Stomach smooth muscle (tissue), 2 donors: ENCODE data around the gene UNC13B.

ENCODE experiments used
- H3K27ac ChIP-seq: one replicate; pipeline ENCODE4 v1.7.0; 2013; ENCODE audit warnings: mild to moderate bottlenecking, low read length, inconsistent platforms
- H3K27me3 ChIP-seq, 2 donors: one replicate each; pipeline ENCODE4 v1.7.0; 2013; ENCODE audit warnings: low read length in 2 of 2; ENCODE audit not compliant: insufficient read depth in 2 of 2, control insufficient read depth in 1 of 2
- H3K36me3 ChIP-seq, 2 donors: one replicate each; pipeline ENCODE4 v1.7.0; 2013; ENCODE audit warnings: low read length in 2 of 2; ENCODE audit not compliant: control insufficient read depth in 2 of 2, insufficient read depth in 2 of 2
- H3K4me1 ChIP-seq: one replicate; pipeline ENCODE4 v1.7.0; 2013; ENCODE audit warnings: low read length; ENCODE audit not compliant: control insufficient read depth, insufficient read depth
- H3K4me3 ChIP-seq, 2 donors: one replicate each; pipeline ENCODE4 v1.7.0; 2013; ENCODE audit warnings: low read length in 2 of 2
- H3K9ac ChIP-seq, 2 donors: one replicate each; pipeline ENCODE4 v1.7.0; 2013; ENCODE audit warnings: low read length in 2 of 2, mild to moderate bottlenecking in 1 of 2
- H3K9me3 ChIP-seq, 2 donors: one replicate each; pipeline ENCODE4 v1.7.0; 2013; ENCODE audit warnings: low read length in 2 of 2; ENCODE audit not compliant: control insufficient read depth in 2 of 2
- donor health status: healthy.
- donor health status: Pancreatic carcinoma.

The UNC13B gene

DNA sequence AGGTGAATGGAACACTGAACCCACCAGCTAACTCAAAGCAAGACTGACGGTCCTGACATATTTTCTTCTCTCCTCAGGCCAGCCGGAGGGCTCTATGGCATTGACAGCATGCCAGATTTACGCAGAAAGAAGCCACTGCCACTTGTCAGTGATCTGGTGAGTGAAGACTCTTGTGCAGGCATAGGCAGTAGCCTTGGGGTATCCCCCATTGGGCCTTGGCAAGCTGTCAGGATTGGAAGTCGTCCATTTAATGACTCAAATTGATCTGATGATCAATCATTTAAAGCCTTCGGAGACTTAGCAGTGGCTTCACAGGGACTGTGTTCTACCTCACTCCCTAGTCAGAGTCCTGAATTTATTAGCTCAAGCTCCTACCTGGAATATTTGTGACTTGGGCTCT is 208.4 kb downstream of the UNC13B start:
- no peaks in the 10 kb centered on the region for H3K27me3 ChIP-seq
- H3K9ac ChIP-seq = no peak overlapping the region
- no peaks in the 10 kb centered on the region for H3K4me1 ChIP-seq
- peaks cover 12 to 22% of the 10 kb centered on the region in 2 donors for H3K36me3 ChIP-seq
- no peaks in the 10 kb centered on the region for H3K9me3 ChIP-seq
- H3K4me3 ChIP-seq = no peak overlapping the region
- H3K27ac ChIP-seq = no peak overlapping the region

DNA sequence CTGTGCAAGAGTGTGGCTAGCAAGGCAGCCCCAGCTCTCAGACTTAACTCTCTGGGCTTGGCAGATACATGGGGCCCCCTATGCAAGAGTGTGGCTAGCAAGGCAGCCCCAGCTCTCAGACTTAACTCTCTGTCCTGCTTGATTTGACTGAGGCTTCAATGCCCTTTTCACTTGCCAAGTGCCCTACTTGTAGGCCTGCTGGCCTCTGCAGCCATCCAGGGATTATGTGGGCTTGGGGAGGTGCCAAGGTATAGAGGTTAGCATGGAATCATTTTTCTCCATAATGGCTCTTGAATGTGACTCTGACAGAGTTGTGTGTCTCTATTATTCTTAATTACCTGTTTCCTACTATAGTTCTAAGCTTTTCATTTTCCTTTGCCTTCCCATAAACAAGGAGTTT is 212.6 kb downstream of the UNC13B start:
- no peaks in the 10 kb centered on the region for H3K9me3 ChIP-seq
- H3K9ac ChIP-seq = no peak overlapping the region
- no peak overlapping the region for H3K4me3 ChIP-seq
- H3K27ac ChIP-seq = no peak overlapping the region
- peaks cover 19 to 33% of the 10 kb centered on the region in 2 donors for H3K36me3 ChIP-seq
- H3K4me1 ChIP-seq = no peaks in the 10 kb centered on the region
- H3K27me3 ChIP-seq = no peaks in the 10 kb centered on the region

GRCh38 chr9:35374910-35375309 is 213.1 kb downstream of the UNC13B start:
- H3K9me3 ChIP-seq = no peaks in the 10 kb centered on the region
- no peak overlapping the region for H3K27ac ChIP-seq
- H3K4me1 ChIP-seq = no peaks in the 10 kb centered on the region
- peaks cover 14 to 32% of the 10 kb centered on the region in 2 donors for H3K36me3 ChIP-seq
- H3K9ac ChIP-seq = no peak overlapping the region
- no peak overlapping the region for H3K4me3 ChIP-seq
- no peaks in the 10 kb centered on the region for H3K27me3 ChIP-seq

DNA sequence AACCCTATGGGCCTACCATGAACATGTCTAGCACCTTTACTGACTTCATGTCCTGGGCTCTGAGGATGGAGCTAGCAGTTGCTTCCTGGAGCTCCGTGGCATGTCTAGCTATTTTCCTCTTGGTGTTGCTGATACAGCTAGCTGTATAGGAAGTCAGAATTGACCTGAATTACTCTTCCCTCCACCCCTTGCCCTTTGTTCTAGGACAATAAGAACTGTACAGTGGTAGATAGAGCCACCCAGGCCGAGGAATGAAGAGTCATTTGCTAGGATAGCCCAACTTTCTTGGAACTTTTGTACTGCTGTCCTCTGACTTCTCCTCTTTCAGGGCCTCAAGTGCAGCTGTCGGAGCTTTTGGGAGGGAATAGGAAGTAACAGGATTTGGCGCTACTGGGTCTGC is 218.2 kb downstream of the UNC13B start:
- Histone ChIP-seq H3K36me3 (peaks cover 20 to 55% of the 10 kb centered on the region in 2 donors), H3K9me3 (no peaks in the 10 kb centered on the region), H3K9ac (no peak overlapping the region), H3K27me3 (no peaks in the 10 kb centered on the region), H3K4me1 (no peaks in the 10 kb centered on the region), H3K4me3 (no peak overlapping the region), H3K27ac (no peak overlapping the region)

- Histone ChIP-seq H3K4me3 (no peak overlapping the region), H3K27ac (no peak overlapping the region), H3K4me1 (no peaks in the 10 kb centered on the region), H3K36me3 (peaks cover 20 to 53% of the 10 kb centered on the region in 2 donors), H3K27me3 (no peaks in the 10 kb centered on the region), H3K9ac (no peak overlapping the region), H3K9me3 (no peaks in the 10 kb centered on the region)
These were observed 218.8 kb downstream of the UNC13B start for GRCh38 chr9:35380619-35381018.

- H3K27ac ChIP-seq = no peak overlapping the region
- no peaks in the 10 kb centered on the region for H3K9me3 ChIP-seq
- H3K4me1 ChIP-seq = no peaks in the 10 kb centered on the region
- H3K4me3 ChIP-seq = no peak overlapping the region
- H3K27me3 ChIP-seq = no peaks in the 10 kb centered on the region
- no peak overlapping the region for H3K9ac ChIP-seq
- peaks cover 23 to 62% of the 10 kb centered on the region in 2 donors for H3K36me3 ChIP-seq
These were observed 223.2 kb downstream of the UNC13B start for GRCh38 chr9:35385042-35385441.

GRCh38 chr9:35395076-35395705 is 233.4 kb downstream of the UNC13B start:
- H3K27me3 ChIP-seq = no peaks in the 10 kb centered on the region
- H3K36me3 ChIP-seq = peaks cover 54 to 62% of the 10 kb centered on the region in 2 donors

GRCh38 chr9:35395706-35396101 is 233.9 kb downstream of the UNC13B start:
- H3K4me3 ChIP-seq = no peak overlapping the region
- H3K36me3 ChIP-seq = peaks cover 58 to 63% of the 10 kb centered on the region in 2 donors
- H3K27me3 ChIP-seq = no peaks in the 10 kb centered on the region
- H3K9ac ChIP-seq = no peak overlapping the region
- H3K9me3 ChIP-seq = no peaks in the 10 kb centered on the region
- no peak overlapping the region for H3K27ac ChIP-seq
- no peaks in the 10 kb centered on the region for H3K4me1 ChIP-seq

More at GRCh38 chr9:35395076-35395705, 233.4 kb downstream of the UNC13B start:
- Histone ChIP-seq H3K4me1 (no peaks in the 10 kb centered on the region), H3K9ac (no peak overlapping the region), H3K27ac (no peak overlapping the region), H3K9me3 (no peaks in the 10 kb centered on the region), H3K4me3 (no peak overlapping the region)

DNA sequence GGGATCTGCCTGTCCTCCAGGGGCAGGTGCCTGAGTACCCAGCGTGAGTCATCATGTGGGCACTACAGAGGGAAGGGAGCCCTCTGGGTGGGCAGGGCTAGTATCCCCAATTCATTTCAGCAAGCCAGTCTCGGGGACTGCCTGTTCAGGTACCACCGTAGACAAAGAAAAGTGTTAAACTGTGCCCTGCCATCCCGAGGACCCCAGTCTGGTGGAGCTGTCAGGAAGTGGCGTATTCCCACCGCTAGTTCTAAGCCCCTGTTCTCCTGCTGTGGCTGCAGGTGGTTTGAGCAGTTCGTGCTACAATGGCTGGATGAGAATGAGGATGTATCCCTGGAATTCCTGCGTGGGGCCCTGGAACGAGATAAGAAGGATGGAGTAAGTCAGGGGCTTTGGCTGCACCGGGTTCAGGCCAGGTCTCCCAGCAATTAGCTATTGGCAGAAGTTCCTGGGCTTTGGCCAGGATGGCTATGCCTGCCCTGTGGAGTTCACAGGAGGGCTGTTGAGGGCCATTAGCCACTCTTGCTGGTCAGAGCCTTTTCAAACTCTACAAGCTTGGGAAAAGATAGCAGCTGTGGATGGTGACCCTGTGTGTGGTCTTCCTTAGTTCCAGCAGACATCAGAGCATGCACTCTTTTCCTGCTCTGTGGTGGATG is 234.9 kb downstream of the UNC13B start:
- Histone ChIP-seq H3K27me3 (no peaks in the 10 kb centered on the region), H3K4me3 (no peak overlapping the region), H3K9ac (no peak overlapping the region), H3K4me1 (no peaks in the 10 kb centered on the region), H3K27ac (no peak overlapping the region), H3K9me3 (no peaks in the 10 kb centered on the region), H3K36me3 (peaks cover 56 to 60% of the 10 kb centered on the region in 2 donors)

GRCh38 chr9:35397216-35397698 is 235.4 kb downstream of the UNC13B start:
- no peak overlapping the region for H3K4me3 ChIP-seq

DNA sequence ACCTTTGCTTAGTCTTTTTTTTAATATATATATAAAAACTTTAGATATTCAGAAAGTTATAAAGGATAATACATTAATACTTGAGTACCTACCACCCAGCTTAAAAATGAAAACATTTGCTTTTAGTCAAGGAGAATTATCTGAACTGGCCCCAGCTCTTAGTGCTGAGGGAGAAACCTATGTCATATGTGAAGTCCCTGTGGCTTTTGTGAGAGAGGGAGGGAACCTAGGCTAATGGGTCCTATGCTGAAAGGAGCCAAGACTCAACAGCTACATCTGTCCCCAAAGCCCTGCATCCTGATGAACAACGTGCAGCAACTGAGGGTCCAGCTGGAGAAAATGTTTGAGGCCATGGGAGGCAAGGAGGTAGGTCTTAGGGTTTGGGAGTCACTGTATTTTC is 236.1 kb downstream of the UNC13B start:
- Histone ChIP-seq H3K9ac (no peak overlapping the region), H3K9me3 (no peaks in the 10 kb centered on the region), H3K27ac (no peak overlapping the region), H3K4me3 (no peak overlapping the region), H3K4me1 (no peaks in the 10 kb centered on the region), H3K36me3 (peaks cover 56 to 66% of the 10 kb centered on the region in 2 donors), H3K27me3 (no peaks in the 10 kb centered on the region)

More at GRCh38 chr9:35397216-35397698, 235.4 kb downstream of the UNC13B start:
- peaks cover 52 to 63% of the 10 kb centered on the region in 2 donors for H3K36me3 ChIP-seq
- no peaks in the 10 kb centered on the region for H3K4me1 ChIP-seq
- no peaks in the 10 kb centered on the region for H3K27me3 ChIP-seq
- no peak overlapping the region for H3K9ac ChIP-seq
- no peaks in the 10 kb centered on the region for H3K9me3 ChIP-seq
- no peak overlapping the region for H3K27ac ChIP-seq
